Embryonic facial prominence (tissue), 1 donor: ENCODE results near the gene PARP8.
"Not testable (repeated sequence)": the region's sequence is repeated elsewhere in the genome, so short reads cannot be mapped to it uniquely, and the experiment has no call there.

Source experiments
- DNase-seq: peaks from one replicate; pipeline ENCODE4 v3.0.0-alpha.2; 2016; ENCODE audit errors: extremely low spot score

Gene PARP8, protein sequence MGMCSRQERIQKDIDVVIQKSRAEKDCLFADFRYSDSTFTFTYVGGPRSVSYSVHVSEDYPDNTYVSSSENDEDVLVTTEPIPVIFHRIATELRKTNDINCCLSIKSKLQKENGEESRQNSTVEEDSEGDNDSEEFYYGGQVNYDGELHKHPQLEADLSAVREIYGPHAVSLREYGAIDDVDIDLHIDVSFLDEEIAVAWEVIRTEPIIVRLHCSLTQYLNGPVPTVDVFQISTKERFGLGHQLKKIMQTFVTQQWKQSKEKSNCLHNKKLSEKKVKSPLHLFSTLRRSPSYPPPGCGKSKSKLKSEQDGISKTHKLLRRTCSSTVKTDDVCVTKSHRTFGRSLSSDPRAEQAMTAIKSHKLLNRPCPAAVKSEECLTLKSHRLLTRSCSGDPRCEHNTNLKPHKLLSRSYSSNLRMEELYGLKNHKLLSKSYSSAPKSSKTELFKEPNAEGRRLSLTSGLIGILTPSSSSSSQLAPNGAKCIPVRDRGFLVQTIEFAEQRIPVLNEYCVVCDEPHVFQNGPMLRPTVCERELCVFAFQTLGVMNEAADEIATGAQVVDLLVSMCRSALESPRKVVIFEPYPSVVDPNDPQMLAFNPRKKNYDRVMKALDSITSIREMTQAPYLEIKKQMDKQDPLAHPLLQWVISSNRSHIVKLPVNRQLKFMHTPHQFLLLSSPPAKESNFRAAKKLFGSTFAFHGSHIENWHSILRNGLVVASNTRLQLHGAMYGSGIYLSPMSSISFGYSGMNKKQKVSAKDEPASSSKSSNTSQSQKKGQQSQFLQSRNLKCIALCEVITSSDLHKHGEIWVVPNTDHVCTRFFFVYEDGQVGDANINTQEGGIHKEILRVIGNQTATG

DNA sequence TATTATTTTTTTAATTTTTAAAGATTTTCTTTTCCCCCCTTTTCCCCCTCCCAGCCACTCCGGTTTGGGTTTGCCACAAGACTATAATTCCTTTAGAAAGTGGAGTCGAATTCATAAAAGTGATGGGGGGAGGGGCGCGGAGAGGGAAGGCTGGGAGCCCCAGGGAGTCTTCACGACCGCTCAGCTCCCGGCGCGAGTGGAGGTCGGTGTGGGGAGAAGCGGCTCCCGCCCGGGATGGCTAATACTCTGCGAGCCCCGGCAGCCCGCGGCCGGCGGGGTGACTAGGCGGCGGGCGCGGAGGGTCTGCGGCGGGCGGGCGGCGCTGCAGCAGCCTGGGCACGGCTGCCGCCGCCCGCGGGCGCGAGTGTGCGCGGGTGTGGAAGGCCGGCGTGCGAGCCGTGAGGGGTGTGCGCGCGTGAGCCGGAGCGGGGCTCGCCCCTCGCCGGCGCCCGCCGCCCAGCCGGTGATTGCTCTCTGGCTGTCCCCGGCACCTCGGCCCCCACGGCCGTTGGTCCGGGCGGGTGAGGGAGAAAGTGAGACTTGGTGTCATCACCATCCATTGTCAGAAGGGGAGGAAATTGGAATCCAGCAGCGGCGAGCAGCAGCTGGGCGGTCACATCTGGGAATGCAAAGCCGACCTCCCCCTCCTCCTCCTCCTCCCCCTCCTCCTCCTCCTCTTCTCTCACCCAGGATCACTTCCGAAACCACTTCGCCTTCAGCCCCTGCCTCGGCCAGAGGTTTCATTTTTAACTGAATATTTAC is at the start of gene PARP8:
Gene PARP8, plus strand, starts transcription at position 377 of the 762 bp plus-strand sequence. CDS start 459 bp downstream, outside the sequence.
- peak; percentile 12 for DNase-seq

DNA sequence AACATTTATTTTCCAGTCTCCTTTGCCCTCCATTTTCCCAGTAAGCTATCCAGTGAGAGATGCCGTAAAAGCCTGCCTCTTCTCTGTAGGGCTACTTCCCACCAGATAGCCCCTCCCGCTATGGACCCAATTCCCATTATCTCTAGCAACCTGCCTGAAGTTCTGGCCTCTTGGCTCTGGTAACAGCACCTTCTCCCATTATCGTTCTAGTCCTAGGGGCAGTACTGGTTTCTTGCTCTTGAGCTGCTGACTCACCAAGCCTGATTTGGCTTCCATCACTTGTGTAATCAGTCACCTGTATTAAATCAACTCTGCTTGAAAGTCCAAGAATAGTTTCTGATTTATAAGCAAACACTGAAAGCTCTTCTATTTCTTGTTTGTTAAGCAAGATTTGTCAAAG is 42.8 kb upstream of the PARP8 start:
- DNase-seq: no peak

DNA sequence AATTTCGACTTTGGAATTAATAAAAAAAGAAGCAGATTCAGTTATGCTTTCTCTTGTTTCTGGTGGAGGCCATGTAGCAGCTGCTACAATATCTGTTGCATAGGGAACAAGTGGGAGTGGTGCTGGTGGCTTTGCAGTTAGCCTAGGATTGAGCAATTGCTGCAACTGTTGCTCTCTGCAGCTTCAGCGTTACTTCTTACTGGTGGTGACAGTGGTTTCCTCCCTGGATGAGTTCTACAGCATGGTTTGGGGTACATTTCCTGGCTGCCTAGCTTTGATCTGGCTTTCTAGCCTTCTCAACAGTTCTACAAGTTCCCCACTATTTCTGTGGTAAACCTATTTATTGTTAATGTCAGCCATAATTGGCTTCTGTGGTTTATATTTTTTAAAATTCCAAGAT is 31.6 kb upstream of the PARP8 start:
- not testable (repeated sequence) for DNase-seq

DNA sequence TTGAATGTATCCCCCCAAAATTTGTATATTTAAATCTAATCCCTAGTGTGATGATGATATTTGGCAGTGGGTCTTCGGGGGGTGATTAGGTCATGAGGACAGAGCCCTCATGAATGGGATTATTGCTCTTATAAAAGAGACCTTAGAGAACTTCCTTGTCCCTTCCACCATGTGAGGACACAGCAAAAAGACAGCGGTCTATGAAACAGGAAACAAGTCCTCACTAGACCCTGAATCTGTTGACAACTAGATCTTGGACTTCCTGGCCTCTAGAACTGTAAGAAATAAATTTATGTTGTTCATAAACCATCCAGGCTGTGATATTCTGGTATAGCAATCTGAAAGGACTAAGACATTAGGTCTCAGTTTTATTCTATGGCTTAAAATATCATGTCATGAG is 28.9 kb upstream of the PARP8 start:
- DNase-seq: not testable (repeated sequence)

DNA sequence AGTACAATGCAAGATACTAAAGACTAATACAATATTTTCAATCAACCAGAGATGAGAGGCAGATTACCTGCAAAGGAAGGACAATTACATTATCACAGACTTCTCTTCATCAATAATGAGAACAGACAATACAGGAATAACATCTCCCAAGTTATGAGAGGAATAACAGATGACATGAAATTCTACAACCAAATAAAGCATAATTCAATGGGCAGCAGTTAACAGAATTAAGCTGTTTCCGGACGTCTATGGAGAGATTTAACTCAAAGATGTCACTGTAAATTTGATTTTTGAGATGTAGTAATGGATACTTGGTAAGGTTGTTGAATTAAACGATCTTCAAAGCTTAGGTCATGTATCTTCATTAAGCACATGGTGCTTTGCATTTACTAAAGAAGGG is 19.8 kb upstream of the PARP8 start:
- DNase-seq: no peak

DNA sequence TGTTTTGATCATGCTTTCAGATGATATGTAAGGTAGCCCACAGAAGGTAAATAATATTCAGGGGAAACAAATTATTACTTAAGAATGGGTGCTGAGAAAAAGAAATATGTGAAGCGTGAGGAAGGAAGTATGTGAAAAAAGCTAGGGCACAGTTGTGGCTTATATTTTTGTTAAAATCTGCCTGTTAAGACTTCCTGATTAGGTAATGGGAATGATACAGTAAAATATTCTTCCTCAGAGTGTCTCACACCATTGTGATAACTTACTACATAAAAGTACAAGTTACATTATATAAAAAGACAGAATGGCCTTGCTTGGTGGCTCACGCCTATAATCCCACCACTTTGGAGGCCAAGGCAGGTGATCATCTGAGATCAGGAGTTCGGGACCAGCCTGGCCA is 18.7 kb upstream of the PARP8 start:
- no peak for DNase-seq

DNA sequence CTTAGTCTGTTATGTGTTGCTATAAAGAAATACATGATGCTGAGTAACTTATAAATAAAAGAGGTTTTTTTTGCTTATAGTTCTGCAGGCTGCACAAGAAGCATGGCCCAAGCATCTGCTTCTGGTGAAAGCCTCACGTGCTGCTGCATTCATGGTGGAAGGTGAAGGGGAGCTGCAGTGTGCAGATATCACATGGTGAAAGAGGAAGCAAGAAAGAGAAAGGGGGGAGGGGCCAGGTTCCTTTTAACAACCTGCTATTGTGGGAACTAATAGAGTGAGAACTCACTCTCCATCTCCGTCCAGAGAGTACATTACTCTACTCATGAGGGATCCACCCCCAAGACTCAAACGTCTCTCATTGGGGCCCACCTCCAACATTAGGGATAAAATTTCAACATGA is 12.5 kb upstream of the PARP8 start:
- no peak for DNase-seq

DNA sequence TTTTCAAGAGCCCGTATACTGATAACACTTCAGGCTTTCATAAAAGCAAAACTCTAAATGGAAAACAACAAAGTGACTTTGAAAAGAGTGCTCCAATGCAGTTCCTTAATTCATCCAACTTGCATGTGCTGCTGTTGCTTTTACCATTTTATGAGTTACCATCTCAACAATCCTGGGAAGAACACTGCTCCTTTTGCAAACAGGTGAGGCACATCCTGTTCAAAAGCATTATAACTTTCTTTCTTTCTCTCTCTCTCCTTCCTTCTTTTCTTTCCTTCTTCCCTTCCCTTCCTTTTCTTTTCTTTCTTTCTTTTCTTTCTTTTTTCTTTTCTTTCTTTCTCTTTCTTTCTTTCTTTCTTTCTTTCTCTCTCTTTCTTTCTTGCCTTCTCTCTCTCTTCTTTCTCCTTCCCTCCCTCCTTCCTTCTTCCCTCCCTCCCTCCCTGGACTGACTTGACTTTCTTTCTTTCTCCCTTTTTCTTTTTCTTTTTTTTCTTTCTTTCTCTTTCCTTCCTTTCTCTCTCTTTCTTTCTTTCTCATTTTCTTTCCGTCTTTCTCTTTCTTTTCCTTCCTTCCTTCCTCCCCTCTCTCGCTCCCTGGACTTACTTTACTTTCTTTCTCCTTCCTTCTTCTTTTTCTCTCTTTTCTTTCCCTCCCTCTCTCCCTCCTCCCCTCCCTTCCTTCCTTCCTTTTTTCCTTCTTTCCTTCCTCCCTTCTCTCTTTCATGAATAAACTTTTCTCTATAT is 11.2 kb upstream of the PARP8 start:
- no peak for DNase-seq

DNA sequence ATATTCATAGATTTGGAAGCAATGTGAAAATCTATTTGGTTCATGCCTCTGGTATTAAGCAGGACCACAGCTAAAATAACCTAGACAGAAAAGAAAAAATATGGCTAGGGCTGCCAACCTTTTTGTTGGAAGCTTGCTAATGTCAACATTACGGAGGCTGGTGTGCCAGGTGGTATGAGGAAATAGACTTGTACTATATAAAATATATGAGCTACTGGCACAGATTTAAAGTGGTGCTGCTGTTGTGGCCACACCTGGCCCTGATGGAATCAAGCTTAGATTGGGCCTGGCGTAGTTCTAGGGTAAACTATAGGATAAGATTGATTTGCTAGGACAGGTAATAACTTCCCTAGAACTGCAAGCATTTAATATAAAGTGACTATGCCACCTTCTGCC is 10.6 kb upstream of the PARP8 start:
- no peak for DNase-seq

DNA sequence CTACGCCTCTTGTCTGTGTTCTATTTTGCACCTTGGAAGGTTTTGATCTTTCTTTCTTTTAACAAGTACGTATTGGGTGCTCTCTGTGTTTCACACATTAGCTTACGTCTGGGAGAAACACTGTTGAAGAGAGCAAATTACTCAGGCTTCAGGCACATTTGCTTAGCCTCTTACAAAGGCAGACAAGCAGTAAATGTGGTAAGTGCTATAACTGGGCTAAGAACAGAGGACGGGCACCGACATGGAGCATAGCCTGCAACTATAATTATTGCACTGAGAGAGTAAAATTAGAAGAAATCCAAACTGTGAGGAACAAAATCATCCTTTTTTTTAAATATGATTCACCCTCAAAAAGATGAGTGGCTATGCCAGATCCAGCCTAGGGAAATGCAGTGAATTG is 9.4 kb upstream of the PARP8 start:
- no peak for DNase-seq

DNA sequence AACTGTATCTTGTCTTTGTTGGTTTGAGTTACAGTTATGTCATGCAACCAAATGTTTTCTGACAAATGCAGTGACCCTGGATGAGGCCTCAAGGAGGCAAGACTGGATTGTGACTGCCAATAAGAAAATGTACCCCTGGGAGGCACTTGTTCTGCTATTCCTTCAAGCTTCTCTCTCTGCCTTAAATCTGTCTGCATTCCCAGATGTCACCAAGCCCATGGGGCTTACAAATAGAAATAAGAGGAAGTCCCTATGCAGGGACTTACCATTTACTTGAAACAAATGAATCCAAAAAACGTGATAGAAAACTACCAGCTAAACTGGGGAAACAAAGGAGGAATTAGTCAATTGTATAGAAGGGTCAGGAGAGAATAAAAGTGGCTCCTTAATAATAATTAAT is 8.2 kb upstream of the PARP8 start:
- no peak for DNase-seq

DNA sequence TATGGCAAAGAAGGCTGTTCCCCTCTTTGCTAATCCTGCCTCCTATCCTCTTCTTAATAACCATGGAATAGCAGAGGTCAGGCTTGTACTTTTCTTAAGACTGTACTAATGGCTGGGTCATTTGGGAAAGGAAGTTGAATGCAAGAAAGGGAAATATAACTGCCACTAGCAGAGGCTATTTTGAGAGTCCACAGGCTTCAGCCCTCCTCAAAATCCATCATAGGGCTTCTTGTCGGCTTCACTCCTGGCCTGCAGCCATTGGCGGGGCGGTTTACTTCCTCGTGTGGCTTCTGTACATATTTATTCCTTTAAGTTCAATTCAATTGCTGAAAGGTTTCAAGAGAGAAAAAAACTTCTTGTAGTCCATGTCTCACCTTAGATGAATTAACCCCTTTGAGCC is 2.8 kb upstream of the PARP8 start:
- no peak for DNase-seq

DNA sequence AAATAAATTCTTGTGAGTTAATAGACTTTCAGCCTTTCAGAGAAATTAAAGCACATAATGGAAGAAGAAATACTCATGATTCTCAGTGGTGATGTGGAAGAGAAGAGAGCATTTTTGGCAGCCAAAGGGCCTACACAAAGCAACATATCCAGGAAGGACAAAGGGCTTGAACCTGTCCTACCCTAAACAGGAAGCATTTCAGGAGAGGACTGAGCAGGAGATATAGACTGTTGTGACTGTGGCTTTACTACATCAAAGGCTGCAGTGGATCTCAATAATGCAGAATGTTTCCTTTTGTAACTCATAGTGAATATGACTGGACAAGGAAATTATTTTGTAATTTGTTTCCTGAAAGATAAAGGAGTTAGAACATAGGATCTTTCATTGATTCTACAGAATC is 1.3 kb upstream of the PARP8 start:
- no peak for DNase-seq

DNA sequence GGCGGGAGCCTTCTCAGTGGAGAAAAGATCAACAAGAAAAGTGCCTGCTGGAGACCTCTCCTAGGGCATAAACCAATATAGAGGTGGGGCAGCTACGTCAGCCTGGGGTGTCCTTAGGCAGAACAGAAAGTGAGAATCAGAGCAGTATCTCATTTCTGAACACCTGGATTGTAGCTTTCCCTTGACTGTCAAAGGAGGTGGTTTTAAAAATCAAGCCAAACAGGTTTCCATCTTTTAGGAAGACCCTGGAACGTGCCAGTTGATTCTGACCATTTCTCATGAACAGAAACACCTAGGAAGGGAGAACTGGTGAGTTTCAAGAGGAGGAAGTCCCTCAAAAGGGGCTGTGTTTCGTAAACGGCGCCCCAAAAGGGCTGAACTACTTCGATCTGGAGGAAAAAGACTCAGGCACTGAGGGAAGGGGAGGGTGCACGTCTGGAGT is 655 bp upstream of the PARP8 start:
- DNase-seq: not testable (repeated sequence)

DNA sequence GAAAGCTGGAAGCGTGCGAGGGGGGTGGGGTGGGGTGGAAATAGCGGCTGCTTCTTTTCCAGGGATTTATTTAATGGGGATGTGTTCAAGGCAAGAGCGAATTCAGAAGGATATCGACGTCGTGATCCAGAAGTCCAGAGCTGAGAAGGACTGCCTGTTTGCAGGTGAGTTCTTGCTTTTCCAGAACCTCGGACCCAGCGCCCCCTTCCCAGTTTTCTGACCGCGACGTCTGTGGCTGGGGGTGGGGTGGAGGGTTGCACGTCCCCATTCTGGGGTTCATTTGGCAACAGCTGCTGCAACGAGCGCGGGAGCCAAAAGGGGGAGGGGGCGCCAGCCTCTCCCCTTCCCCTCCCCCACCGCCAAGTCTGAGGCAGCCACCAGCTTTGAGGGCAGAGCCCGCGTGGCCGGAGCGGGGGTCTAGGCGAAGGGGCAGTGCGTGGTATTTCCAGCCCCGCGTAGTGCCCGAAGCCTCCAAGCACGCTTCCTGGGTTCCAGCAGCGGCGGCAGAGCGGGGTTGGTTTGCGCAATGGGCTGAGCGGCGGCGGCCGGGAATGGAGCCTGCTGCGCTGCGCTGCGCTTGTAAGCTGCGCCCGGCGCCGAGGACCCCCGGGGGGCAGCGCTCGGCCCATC is 701 bp downstream of the PARP8 start:
- peak; percentile 22 for DNase-seq

DNA sequence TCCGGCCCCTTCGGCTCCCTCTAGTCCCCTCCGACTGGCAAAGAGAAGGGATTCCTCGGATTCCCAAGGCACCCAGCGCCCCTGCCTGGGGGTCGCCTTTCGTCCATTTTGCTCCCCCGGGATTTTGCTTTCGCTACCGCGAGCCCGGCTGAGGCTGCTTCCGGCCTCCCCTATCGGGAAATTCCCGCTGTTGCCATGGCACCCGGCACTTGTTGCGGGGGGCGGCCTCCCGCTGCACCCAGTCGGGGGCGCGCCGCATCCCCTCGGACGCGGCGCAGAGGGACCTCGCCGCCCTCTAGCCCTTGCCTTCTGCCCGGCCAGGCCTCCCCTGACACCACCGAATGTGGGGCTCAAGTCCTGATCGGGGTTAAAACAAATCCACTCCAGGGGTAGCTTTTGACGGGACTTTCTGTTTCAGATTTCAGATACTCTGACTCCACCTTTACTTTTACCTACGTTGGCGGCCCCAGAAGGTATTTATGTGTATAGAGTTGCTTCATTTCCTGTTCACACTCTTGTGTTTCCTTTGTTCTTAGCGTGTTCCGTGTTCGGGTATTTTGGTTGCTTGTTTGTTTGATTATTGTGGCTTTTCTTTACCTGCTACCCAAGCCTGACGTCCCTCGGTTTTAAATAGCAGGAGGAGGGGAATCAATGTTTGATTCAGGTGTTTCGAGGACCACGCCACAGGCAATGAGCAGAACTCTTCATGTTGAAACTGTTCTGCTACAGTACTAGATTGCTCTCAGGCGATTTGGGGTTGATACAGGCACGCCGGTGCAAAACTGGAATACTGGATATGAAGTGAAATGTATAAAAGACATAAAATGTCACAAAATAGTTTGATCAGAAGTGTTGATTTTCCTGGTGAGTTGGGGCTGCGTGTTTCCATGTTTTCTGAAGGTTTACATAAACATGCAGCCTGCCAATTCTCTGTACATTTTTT is 1.5 kb downstream of the PARP8 start:
- DNase-seq: peak; percentile 27

DNA sequence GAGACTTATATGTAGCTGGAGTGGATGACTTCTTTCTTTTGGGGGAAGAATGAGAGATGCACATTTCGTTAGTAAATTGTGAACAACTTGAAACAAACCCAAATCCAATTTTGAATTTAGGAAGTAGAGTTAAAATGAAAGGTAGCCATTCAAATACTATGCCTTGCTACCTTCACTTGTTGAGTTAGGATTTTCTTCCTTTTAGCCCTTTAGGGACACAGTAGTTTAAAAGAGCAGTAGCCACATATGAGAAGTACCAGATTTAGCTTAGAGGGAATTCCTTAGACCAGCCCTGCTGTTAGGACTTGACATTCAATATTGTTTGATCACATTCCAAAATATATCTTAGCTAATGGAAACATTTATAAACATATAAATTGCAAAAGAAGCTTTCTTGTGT is 2.2 kb downstream of the PARP8 start:
- DNase-seq: not testable (repeated sequence)

DNA sequence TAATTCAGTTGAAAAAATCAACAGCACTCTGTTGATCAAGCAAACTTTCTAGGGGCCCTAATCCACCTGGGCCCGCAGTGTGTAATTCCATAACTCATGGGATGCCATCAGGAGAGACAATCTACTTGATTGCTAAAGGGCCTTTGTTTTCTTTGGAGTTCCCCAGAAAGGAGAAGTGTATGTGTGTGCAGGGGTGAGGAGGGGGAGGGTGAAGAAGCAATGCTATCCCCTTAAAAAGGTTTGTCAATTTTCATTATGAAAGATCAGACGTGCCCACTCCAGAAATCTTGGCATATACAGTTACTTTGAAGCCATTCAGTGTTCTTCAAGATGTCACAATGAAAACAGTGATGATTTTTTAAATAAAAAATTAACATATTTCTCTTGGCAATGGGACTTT is 6.2 kb downstream of the PARP8 start:
- no peak for DNase-seq

DNA sequence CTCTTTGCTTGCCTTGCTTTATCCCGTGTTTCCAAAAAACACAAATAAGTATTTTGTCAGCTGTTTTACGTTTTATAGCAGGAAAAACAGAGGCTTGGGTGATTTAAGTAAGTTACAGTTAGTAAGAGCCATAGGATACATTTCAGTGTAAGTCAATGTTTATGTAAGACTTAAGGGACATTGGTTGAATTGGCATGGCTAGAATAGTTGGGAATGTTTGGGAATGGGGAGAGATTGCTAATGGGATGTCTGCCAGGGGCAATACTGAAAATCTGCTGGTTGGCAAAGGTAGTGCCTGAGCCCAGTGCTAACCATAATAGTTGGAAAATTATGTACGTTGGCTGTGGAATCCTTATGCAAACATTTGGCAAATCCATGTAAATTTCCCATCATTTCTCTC is 7.0 kb downstream of the PARP8 start:
- not testable (repeated sequence) for DNase-seq

DNA sequence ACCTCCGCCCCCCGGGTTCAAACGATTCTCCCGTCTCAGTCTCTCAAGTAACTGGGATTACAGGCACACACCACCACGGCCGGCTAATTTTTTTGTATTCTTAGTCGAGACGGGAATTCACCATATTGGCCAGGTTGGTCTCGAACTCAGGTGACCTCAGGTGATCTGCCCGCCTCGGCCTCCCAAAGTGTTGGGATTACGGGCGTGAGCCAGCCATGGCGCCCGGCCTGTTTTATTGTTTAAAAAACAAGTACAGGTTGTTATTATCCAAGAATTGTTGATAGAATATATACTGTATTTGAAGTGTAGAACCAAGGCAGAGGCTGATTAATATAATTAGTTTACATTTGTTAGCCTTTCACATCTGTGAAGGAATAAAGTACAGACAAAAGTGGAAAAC is 8.9 kb downstream of the PARP8 start:
- no peak for DNase-seq
